ENCODE measurements around the gene ST6GALNAC3. TPM values are rescaled to one million over a fixed set of nuclear protein-coding genes. Genes with fewer than 3 reads are reported as not detected.
"Not testable (repeated sequence)": the region's sequence is repeated elsewhere in the genome, so short reads cannot be mapped to it uniquely, and the experiment has no call there.

The ST6GALNAC3 gene
- total RNA-seq, 1 experiment from 2014 or later: not detected

GRCh38 chr1:76101548-76101947 lies 27.0 kb downstream of the ST6GALNAC3 start:
- in situ Hi-C loops (cut with HindIII; ENCODE audit: low sequenced_read_pairs): no loop called here

GRCh38 chr1:76102046-76102445 lies 27.5 kb downstream of the ST6GALNAC3 start:
- in situ Hi-C loops (cut with HindIII; ENCODE audit: low sequenced_read_pairs): no loop called here
- no peak for DNase-seq (ENCODE audit: low spot score)

More at GRCh38 chr1:76101548-76101947, 27.0 kb downstream of the ST6GALNAC3 start:
- no peak for DNase-seq (ENCODE audit: low spot score)

GRCh38 chr1:76103034-76103433 lies 28.5 kb downstream of the ST6GALNAC3 start:
- no peak for DNase-seq (ENCODE audit: low spot score)
- in situ Hi-C loops (cut with HindIII; ENCODE audit: low sequenced_read_pairs): no loop called here

GRCh38 chr1:76105372-76105771 lies 30.8 kb downstream of the ST6GALNAC3 start:
- in situ Hi-C loops (cut with HindIII; ENCODE audit: low sequenced_read_pairs): no loop called here

GRCh38 chr1:76106251-76106650 lies 31.7 kb downstream of the ST6GALNAC3 start:
- no peak for DNase-seq (ENCODE audit: low spot score)
- in situ Hi-C loops (cut with HindIII; ENCODE audit: low sequenced_read_pairs): no loop called here

More at GRCh38 chr1:76105372-76105771, 30.8 kb downstream of the ST6GALNAC3 start:
- no peak for DNase-seq (ENCODE audit: low spot score)

GRCh38 chr1:76106719-76107235 lies 32.2 kb downstream of the ST6GALNAC3 start:
- in situ Hi-C loops (cut with HindIII; ENCODE audit: low sequenced_read_pairs): no loop called here
- DNase-seq (ENCODE audit: low spot score): no peak

GRCh38 chr1:76109404-76109803 lies 34.9 kb downstream of the ST6GALNAC3 start:
- in situ Hi-C loops (cut with HindIII; ENCODE audit: low sequenced_read_pairs): no loop called here

GRCh38 chr1:76109901-76110560 lies 35.5 kb downstream of the ST6GALNAC3 start:
- in situ Hi-C loops (cut with HindIII; ENCODE audit: low sequenced_read_pairs): no loop called here
- DNase-seq (ENCODE audit: low spot score): no peak

More at GRCh38 chr1:76109404-76109803, 34.9 kb downstream of the ST6GALNAC3 start:
- DNase-seq (ENCODE audit: low spot score): no peak

- in situ Hi-C loops (cut with HindIII; ENCODE audit: low sequenced_read_pairs): no loop called here
- DNase-seq (ENCODE audit: low spot score): no peak
These were observed 36.1 kb downstream of the ST6GALNAC3 start for GRCh38 chr1:76110666-76111065.

GRCh38 chr1:76112321-76112720 lies 37.8 kb downstream of the ST6GALNAC3 start:
- in situ Hi-C loops (cut with HindIII; ENCODE audit: low sequenced_read_pairs); DNase-seq (ENCODE audit: low spot score): not testable (repeated sequence)

GRCh38 chr1:76113446-76113845 lies 38.9 kb downstream of the ST6GALNAC3 start:
- in situ Hi-C loops (cut with HindIII; ENCODE audit: low sequenced_read_pairs): no loop called here
- no peak for DNase-seq (ENCODE audit: low spot score)

- in situ Hi-C loops (cut with HindIII; ENCODE audit: low sequenced_read_pairs): no loop called here
- no peak for DNase-seq (ENCODE audit: low spot score)
These were observed 40.6 kb downstream of the ST6GALNAC3 start for GRCh38 chr1:76115171-76115570.

- in situ Hi-C loops (cut with HindIII; ENCODE audit: low sequenced_read_pairs): no loop called here
These were observed 47.3 kb downstream of the ST6GALNAC3 start for GRCh38 chr1:76121850-76122249.

GRCh38 chr1:76122271-76122670 lies 47.7 kb downstream of the ST6GALNAC3 start:
- in situ Hi-C loops (cut with HindIII; ENCODE audit: low sequenced_read_pairs): no loop called here
- DNase-seq (ENCODE audit: low spot score): no peak

More at GRCh38 chr1:76121850-76122249, 47.3 kb downstream of the ST6GALNAC3 start:
- DNase-seq (ENCODE audit: low spot score): no peak

- DNase-seq (ENCODE audit: low spot score); in situ Hi-C loops (cut with HindIII; ENCODE audit: low sequenced_read_pairs): not testable (repeated sequence)
These were observed 49.0 kb downstream of the ST6GALNAC3 start for GRCh38 chr1:76123411-76124064.

- no peak for DNase-seq (ENCODE audit: low spot score)
- in situ Hi-C loops (cut with HindIII; ENCODE audit: low sequenced_read_pairs): no loop called here
These were observed 49.6 kb downstream of the ST6GALNAC3 start for GRCh38 chr1:76124196-76124595.

GRCh38 chr1:76125473-76126219 lies 51.1 kb downstream of the ST6GALNAC3 start:
- no peak for DNase-seq (ENCODE audit: low spot score)
- in situ Hi-C loops (cut with HindIII; ENCODE audit: low sequenced_read_pairs): no loop called here

- in situ Hi-C loops (cut with HindIII; ENCODE audit: low sequenced_read_pairs): no loop called here
- DNase-seq (ENCODE audit: low spot score): no peak
These were observed 53.5 kb downstream of the ST6GALNAC3 start for GRCh38 chr1:76128096-76128495.

GRCh38 chr1:76129731-76130130 lies 55.2 kb downstream of the ST6GALNAC3 start:
- DNase-seq (ENCODE audit: low spot score): no peak

GRCh38 chr1:76130992-76131391 lies 56.4 kb downstream of the ST6GALNAC3 start:
- in situ Hi-C loops (cut with HindIII; ENCODE audit: low sequenced_read_pairs): no loop called here
- DNase-seq (ENCODE audit: low spot score): no peak

More at GRCh38 chr1:76129731-76130130, 55.2 kb downstream of the ST6GALNAC3 start:
- in situ Hi-C loops (cut with HindIII; ENCODE audit: low sequenced_read_pairs): no loop called here

All from G401 (cell line).